ENCODE measurements around the gene XAB2.

The XAB2 gene

DNA sequence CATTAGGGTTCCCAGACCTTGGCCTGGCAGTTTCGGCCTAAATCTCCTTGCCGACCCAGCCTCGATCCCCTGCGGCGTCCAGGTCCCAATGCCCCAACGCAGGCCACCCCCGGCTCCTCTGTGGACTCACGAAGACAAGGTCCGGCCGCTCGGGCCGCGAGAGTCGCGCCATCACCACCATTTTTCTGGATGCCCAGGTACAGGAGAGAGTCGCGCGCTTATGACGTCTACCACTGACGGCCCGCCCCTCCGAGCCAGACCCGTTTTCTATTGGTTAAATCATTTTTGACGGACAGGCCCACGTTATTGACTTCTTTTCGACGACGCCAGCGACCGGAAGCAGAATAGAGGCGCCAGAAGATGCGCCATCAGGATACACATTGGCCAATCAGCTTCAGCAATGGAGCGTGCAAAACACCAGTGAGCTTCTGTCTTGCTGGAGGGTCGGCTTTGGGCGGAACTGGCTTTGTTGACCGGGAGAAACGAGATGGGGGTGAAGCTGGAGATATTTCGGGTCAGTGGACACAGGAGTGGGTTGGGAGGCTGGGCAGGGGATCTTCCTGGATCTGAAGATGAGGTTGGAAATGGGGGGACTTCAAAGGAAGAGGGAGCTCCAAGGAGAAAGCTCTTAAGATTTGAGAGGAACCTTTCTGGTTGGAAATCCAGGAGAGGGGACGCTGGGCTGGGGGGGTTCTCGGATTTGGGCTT, at the start of gene XAB2, which contains the start of gene PET100:
Gene XAB2 (minus strand): TSS at position 199 of the 708 bp plus-strand sequence. CDS start 18 bp downstream, at position 181.
Gene PET100 (plus strand): TSS at position 447 of the 708 bp plus-strand sequence. CDS start 41 bp downstream, at position 488.
- DNase-seq: peak; percentile 99

- DNase-seq: no peak
Observed at GRCh38 chr19:7677669-7678311, 48.4 kb upstream of the XAB2 start.

GRCh38 chr19:7676854-7677253, 47.5 kb upstream of the XAB2 start, which contains the start of gene MCEMP1:
Gene MCEMP1, plus strand, starts transcription at chr19:7677090. Its CDS starts 31 bp downstream, at chr19:7677121.
- DNase-seq: no peak

DNA sequence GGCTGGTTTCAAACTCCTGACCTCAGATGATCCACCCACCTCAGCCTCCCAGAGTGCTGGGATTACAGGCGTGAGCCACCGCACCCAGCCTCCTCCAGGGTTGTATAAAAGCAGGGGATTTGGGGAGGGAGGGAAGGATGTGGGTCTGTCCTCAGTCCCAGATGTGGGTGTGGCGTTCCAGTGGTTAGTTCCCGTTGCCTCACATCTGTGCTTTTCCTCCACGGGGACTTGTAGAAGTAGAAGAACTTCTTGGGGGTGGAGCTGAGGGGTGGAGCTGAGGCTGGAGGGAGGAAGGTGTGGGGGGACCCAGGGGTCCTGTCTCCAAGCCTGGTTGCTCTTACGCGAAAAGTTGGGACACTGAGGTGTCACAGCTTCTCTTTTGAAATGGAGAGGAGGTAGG, 47.0 kb upstream of the XAB2 start:
- no peak for DNase-seq

DNA sequence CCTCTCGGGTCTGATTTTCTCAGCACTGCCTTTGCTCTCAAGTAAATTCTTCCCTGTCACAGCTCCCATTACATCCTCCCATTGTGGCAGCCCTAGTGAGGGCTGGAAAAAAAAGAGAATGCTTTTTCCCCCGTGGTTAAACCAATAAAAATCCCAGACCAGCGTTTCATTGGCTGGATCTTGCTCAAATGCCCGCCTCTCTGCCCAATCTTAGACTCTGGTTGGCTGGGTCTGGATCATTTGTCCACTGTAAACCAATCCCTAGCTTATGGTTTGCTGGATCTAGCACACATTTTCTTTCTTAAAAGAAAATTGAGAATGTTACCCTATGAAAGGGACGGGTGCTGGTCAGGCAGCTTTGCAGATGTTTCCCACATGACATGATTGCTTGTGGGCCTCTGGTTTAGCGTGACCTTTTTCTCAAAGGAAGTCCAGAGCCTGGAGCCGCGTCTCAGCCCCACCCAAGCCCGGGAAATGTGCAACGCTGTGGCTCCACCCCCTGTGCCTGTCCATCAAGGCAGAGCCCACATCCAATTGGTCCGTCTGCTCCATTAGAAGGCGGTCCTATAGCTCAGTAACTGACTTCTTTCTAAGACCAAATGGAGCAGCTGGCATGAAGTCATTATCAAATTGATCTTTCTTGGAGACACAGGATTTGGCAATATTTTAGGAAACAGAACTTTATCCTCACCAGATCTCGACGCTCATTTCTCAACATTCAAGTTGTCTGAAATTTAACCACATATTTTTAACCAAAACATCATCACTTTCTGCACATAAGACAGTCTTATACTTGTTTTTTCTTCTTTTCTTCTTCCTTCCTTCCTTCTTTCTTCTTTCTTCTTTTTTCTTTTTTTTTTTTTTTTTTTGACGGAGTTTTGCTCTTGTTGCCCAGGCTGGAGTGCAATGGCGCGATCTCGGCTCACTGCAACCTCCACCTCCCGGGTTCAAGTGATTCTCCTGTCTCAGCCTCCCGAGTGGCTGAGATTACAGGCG, 45.0 kb upstream of the XAB2 start:
- no peak for DNase-seq

- DNase-seq: no peak
Observed at GRCh38 chr19:7672522-7672921, 43.2 kb upstream of the XAB2 start.

DNA sequence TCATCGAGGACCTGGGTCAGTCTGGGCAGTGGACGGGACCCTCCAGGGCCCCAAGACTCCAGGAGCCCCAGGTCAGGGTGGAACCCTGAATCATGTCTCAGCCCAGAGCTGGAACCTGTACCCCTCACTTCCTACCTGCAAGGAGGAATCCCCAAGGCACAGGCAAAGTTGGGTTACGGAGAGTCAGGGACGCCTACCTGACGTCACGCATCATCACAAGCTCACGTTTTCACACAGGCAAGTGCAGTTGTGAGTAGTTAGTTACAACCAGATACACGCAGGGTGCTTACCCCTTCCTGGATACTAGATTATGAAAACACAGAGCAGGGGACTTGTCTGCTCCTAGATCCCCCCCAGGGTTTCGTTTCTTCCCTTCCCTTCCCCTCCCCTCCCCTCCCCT, 41.4 kb upstream of the XAB2 start:
- no peak for DNase-seq

DNA sequence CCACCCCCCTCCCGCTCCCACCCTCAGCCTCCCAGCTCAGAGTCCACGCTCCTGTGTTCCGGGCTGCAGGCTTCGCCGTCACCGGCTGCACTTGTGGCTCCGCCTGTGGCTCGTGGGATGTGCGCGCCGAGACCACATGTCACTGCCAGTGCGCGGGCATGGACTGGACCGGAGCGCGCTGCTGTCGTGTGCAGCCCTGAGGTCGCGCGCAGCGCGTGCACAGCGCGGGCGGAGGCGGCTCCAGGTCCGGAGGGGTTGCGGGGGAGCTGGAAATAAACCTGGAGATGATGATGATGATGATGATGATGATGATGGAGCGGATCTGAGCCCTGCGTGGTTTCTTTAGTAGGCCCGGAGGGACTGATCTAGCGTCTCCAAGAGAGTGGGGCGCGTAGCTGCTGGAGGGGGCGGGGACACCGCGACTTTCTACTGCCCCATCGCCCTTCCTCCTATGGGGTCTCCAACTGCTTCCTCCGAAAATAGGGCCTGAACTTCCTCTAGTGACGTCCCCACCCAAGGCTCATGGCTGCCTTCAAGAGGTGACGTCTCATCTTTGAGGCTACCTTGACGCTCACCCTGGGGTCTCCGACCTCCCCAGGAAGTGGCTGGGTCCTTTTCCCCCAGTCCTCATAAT, 40.9 kb upstream of the XAB2 start:
- DNase-seq: no peak

DNA sequence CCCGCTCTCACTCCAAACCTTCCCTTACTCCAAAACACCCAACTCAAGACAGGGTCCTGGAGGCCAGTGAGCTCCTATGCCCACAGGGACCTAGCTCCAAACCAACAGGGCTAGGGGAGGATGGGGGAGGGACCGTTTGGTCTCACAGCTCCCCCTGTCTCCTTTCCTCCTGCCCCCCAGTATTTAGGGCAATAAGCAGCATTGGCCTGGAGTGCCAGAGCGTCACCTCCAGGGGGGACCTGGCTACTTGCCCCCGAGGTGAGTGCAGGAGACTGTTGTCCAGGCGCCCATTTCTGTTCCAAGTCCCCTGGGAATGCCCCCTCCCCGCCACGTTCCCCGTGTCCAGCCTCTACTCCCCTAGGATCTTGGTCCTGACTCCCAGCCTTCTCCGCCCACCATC, 40.3 kb upstream of the XAB2 start:
- no peak for DNase-seq

- no peak for DNase-seq
Observed at GRCh38 chr19:7668842-7669241, 39.5 kb upstream of the XAB2 start, which contains the start of gene RETN. Gene RETN, plus strand, starts transcription at chr19:7669049. Its CDS starts 278 bp downstream, at chr19:7669327.

- no peak for DNase-seq
Observed at GRCh38 chr19:7665076-7665475, 35.7 kb upstream of the XAB2 start.

DNA sequence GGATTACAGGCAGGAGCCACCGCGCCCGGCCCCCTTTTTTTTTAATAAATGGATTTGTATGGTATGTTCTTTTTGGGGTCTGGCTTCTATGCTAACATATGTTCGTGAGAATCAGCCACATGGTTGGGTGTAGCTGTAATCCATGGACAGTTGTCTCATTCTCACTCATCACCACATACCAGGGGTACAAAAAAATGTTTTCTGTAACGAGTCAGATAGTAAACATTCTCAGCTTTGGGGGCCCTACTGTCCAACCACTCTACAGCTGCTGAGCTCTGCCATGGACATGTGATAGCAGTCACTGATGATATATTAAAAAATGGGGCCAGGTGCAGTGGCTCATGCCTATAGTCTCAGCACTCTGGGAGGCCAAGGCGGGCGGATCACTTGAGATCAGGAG, 34.4 kb upstream of the XAB2 start:
- DNase-seq: no peak

DNA sequence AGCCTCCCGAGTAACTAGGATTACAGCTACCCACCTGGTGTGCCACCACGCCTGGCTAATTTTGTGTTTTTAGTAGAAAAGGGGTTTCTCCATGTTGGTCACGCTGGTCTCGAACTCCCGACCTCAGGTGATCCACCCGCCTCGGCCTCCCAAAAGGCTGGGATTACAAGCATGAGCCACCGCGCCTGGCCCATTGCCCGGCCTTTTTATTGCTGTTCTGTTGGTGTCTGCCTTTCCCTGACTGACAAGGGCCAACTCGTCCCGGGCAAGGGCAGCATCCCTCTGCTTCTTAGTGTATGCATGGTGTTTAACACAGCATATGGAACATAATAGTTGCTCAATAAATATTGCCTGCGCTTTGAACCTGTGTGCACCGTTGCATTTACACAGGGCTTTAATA, 33.3 kb upstream of the XAB2 start:
- no peak for DNase-seq

DNA sequence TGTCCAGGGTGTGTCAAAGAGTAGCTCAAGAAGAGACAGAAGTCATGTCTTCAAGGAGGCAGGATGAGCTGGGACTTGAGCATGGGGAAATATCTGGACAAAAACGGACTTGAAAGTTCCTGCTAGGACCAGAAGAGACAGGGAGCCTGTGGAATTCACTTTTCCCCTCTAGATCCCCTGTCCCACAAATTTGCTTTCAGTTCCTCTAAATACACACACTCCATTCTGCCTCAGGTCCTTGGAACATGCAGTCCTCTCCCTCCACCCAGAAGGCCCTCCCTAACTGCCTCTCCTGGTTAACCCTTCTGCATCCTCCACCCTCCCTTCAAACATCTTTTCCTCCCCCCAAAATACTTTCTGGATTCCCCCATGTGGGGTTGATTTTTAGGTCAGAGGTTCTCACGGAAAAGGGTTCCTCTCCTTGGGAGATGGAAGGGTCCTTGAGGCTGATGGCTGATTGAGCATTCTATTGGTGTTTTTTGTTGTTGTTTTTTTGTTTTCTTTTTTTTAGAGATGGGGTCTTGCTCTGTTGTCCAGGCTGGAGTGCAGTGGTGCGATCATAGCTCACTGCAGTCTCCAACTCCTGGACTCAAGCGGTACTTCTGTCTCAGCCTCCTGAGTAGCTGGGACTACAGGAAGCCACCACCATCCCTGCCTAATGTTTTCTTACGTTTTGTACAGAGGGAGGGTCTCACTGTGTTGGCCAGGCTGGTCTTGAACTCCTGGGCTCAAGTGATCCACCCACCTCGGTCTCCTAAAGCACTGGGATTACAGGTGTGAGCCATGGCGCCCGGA, 32.6 kb upstream of the XAB2 start:
- no peak for DNase-seq

- no peak for DNase-seq
Observed at GRCh38 chr19:7658219-7658686, 28.9 kb upstream of the XAB2 start.

DNA sequence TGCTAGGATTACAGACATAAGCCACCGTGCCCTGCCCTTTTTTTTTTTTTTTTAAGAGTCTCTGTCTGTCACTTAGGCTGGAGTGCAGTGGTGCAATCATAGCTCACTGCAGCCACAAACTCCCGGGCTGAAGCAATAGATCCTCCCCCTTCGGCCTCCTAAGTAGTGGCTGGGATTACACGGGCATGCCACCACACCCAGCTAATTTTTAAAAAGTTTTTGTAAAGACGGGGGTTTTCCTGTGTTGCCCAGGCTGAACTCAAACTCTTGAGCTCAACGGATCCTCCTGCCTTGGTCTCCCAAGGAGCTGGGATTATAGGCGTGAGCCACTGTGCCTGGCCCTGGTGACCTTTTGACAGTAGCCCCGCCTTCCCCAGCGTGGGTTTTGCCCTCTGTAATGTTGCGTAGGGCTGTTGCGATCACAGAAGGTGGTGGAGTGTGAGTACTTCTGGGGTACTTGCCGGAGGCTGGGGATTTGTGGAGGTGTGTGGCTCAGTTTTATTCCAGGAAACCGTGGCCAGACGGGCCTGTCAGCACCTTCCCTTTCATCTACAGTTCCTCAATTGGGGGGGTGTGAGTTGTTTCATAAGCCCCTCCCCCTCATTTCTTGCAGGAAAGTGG, 27.9 kb upstream of the XAB2 start:
- DNase-seq: no peak

GRCh38 chr19:7655581-7655980, 26.2 kb upstream of the XAB2 start:
- DNase-seq: no peak

DNA sequence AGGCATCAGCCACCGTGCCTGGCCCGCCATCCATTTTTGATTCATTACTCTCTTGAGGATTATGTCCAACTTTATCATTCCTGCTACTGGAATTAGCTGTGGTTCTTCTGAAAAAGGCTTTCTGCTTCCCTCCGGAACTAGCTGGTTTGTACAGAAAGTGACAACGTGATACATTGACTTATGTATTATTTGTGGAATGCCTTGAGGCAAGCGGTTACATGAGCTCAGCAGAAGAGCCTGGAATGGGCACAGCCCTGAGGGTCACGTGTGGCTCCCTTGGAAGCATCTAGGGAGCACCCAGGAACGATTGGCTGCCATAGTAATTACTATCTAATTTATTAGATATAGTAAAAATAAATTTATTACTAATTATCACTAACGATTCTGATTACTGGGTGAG, 25.1 kb upstream of the XAB2 start:
- DNase-seq: no peak

- peak; percentile 66 for DNase-seq
Observed at GRCh38 chr19:7652061-7652641, 22.8 kb upstream of the XAB2 start.

DNA sequence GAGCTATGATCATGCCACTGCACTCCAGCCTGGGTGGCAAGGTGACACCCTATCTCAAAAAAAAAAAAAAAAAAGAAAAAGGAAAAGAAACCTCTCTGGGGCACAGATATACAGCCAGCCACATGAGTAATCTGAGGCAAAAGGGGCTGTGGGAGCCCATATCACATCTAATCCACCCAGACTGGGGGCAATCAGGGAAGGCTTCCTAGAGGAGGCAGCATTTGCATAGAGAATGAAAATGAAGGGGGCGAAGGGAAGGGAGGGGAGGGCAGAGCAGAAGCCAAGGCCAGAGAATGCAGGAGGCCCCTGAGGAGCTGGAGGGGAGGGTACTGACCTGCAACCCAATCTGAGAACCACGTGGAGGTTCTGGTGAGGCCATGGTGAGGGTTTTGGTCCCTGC, 20.8 kb upstream of the XAB2 start:
- no peak for DNase-seq

All from NCI-H1105 treated with DMSO at 0.1 percent for 48 hours (cell line).